Breast epithelium (tissue), 4 donors: Measurements from ENCODE around the gene HVCN1. TPM values are rescaled to one million over a fixed set of nuclear protein-coding genes. Genes with fewer than 3 reads are reported as not detected.
"Not testable (repeated sequence)": the region's sequence is repeated elsewhere in the genome, so short reads cannot be mapped to it uniquely, and the experiment has no call there.

Experiments used
- DNase-seq, 2 donors: peaks; one replicate each; pipeline ENCODE4 v3.0.0-alpha.2; 2019; ENCODE audit warnings: low spot score in 2 of 2
- H3K27ac ChIP-seq, 2 donors: fragments of 200-600 bp; sonication (generic) in 1 of 2; one replicate each; pipeline ENCODE4 v1.5.1; 2016 to 2019; ENCODE audit warnings: mild to moderate bottlenecking in 1 of 2
- H3K27me3 ChIP-seq, 2 donors: fragments of 200-600 bp; sonication (generic) in 1 of 2; one replicate each; pipeline versions ENCODE4 v1.5.1 to v1.6.0; 2017 to 2019; ENCODE audit warnings: control low read depth in 1 of 2, mild to moderate bottlenecking in 1 of 2
- H3K36me3 ChIP-seq: fragments of 200-600 bp; one replicate; pipeline ENCODE4 v1.5.1; 2019
- H3K4me1 ChIP-seq, 2 donors: fragments of 200-600 bp; sonication (generic); one replicate each; pipeline ENCODE4 v1.5.1; 2016 to 2019; ENCODE audit warnings: control low read depth in 1 of 2
- H3K4me3 ChIP-seq, 3 donors: fragments of 200-600 bp; sonication (generic); 1 replicate in 2 of 3; 2 replicates in 1 of 3; pipeline ENCODE4 v1.5.1; 2016 to 2019; ENCODE audit warnings: mild to moderate bottlenecking in 3 of 3, moderate library complexity in 2 of 3
- H3K9me3 ChIP-seq, 2 donors: fragments of 200-600 bp; sonication (generic) in 1 of 2; one replicate each; pipeline ENCODE4 v1.5.1; 2016 to 2019; ENCODE audit warnings: control low read depth in 1 of 2
- CTCF ChIP-seq, 3 donors: fragments of 450-650 bp; IDR thresholded peaks; one replicate each; pipeline ENCODE4 v1.5.1; 2016 to 2017; ENCODE audit warnings: antibody characterized with exemption in 3 of 3, mild to moderate bottlenecking in 3 of 3, moderate library complexity in 3 of 3
- POLR2A ChIP-seq: fragments of 450-650 bp; IDR thresholded peaks from one replicate; pipeline ENCODE4 v1.6.1; 2016; ENCODE audit warnings: antibody characterized with exemption, mild to moderate bottlenecking, moderate library complexity
- POLR2AphosphoS5 ChIP-seq, 3 donors: sonication (generic); formaldehyde crosslinking; IDR thresholded peaks; one replicate each; pipeline ENCODE4 v1.6.1; 2017; ENCODE audit warnings: antibody characterized with exemption in 3 of 3
- intact Hi-C: fragments of 100-400 bp; cut with DNase I; formaldehyde crosslinking; loops from one replicate; pipeline ENCODE4 v1.15.1; 2023; ENCODE audit warnings: low total_unique reads
- total RNA-seq, 3 donors: library from RNA; depleted of rRNA; stranded (reverse); fragments of >200 nt; gene quantifications; one replicate each; pipeline ENCODE4 v1.1.0, GENCODE V29; 2016

The HVCN1 gene
- 10 to 100 TPM in 1 of 3 donors, 1 to 10 TPM in 2; 2.6 to 16.6 (median 7.6) TPM for total RNA-seq

GRCh38 chr12:110688446-110689280, at the start of gene HVCN1:
Gene HVCN1 (minus strand): TSS chr12:110689115. CDS start chr12:110683245, 5,870 bp downstream.
- Histone ChIP-seq H3K9me3 (no peaks in the 10 kb centered on the region), H3K4me3 (peak within 1 kb of the TSS; percentile 60 to 95 (median 64)), H3K27me3 (no peaks in the 10 kb centered on the region), H3K27ac (peak within 1 kb of the TSS; percentile 56 to 82), H3K4me1 (peaks cover 4 to 5% of the 10 kb centered on the region in 2 donors), H3K36me3 (no peaks in the 10 kb centered on the region)
- TF ChIP-seq POLR2AphosphoS5 (IDR thresholded peaks at IDR 0.05) (no peak), CTCF (IDR thresholded peaks at IDR 0.05) (no peak), POLR2A (no peak)
- no peak for DNase-seq
- intact Hi-C loops = no loop called here

DNA sequence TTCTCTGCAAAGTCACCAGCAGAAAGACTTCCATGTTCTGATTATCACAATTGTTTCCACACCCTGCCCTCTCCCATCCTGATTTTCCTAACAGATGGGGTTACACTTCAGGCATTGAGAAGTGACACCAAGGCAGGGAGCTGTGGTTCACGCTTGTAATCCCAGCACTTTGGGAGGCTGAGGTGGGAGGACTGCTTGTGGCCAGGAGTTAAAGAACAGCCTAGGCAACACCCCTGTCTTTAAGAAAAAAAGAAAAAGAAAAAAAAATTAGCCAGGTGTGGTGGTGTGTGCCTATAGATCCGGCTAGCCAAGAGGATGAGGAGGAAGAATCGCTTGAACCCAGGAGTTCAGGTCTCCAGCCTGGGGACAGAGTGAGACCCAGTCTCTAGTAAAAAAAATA, 48.6 kb upstream of the HVCN1 start:
- no peak for TF ChIP-seq POLR2AphosphoS5 (IDR thresholded peaks at IDR 0.05)
- TF ChIP-seq CTCF (IDR thresholded peaks at IDR 0.05) = no peak
- TF ChIP-seq POLR2A = no peak
- intact Hi-C loops = no loop called here
- H3K4me1 ChIP-seq = peaks cover 7 to 22% of the 10 kb centered on the region in 2 donors
- H3K9me3 ChIP-seq = no peaks in the 10 kb centered on the region
- no peak overlapping the region for H3K4me3 ChIP-seq
- H3K27me3 ChIP-seq = no peaks in the 10 kb centered on the region
- H3K36me3 ChIP-seq = no peaks in the 10 kb centered on the region
- DNase-seq = no peak
- no peak overlapping the region for H3K27ac ChIP-seq

DNA sequence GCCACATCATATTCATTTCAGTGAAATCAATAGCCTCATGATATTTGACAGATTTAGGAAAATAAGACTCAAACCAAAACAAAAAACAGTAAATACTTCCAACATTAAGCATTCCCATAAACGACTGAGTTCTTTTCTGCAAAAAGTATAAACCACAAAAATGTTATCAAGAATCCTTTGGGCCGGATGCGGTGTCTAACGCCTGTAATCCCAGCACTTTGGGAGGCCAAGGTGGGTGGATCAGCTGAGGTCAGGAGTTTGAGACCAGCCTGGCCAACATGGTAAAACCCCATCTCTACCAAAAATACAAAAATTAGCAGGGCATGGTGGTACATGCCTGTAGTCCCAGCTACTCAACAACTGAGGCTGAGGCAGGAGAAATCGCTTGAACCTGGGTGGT, 48.1 kb upstream of the HVCN1 start:
- DNase-seq, H3K27ac ChIP-seq, H3K4me3 ChIP-seq, H3K9me3 ChIP-seq, H3K36me3 ChIP-seq, H3K27me3 ChIP-seq, intact Hi-C loops: not testable (repeated sequence)
- peaks cover 7 to 22% of the 10 kb centered on the region in 2 donors for H3K4me1 ChIP-seq

- no peak for TF ChIP-seq POLR2A
- no peak for TF ChIP-seq CTCF (IDR thresholded peaks at IDR 0.05)
- TF ChIP-seq POLR2AphosphoS5 (IDR thresholded peaks at IDR 0.05) = no peak
- Histone ChIP-seq H3K27me3 (no peaks in the 10 kb centered on the region), H3K4me1 (peaks cover 7 to 21% of the 10 kb centered on the region in 2 donors), H3K27ac (no peak overlapping the region), H3K9me3 (no peaks in the 10 kb centered on the region), H3K36me3 (no peaks in the 10 kb centered on the region), H3K4me3 (no peak overlapping the region)
- intact Hi-C loops = no loop called here
- no peak for DNase-seq
Measured at GRCh38 chr12:110733900-110734299, 45.0 kb upstream of the HVCN1 start.

DNA sequence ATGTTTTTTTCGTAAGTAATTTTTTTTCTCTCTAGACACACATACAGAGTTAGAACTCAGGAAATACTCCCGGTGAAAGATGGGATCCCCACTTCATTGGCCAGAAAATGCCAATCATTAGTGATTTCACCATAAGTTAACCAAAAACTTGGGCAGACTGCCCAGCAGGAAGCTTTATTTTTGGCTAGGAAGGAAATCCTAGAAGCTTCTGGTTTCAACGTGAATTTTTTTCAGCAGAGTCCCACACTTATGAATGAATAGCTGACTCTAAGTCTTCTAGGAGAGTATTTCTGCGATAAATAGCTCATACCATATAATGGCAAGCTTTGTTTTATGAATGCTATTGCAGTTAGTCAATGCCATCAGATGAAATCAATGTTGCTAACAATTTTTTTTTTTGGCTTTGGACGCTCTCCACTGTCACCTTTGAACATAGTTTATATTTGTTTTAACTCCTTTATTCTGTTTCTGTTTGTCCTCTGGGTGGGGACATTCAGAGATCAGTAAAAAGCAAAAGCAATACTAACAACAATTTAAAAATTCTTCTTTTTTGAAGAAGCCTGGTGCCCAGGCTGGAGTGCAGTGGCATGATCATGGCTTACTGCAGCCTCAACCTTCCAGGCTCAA, 44.3 kb upstream of the HVCN1 start:
- H3K27ac ChIP-seq = no peak overlapping the region
- DNase-seq = no peak
- H3K36me3 ChIP-seq = no peaks in the 10 kb centered on the region
- H3K4me3 ChIP-seq = no peak overlapping the region
- intact Hi-C loops = no loop called here
- TF ChIP-seq POLR2AphosphoS5 (IDR thresholded peaks at IDR 0.05) (no peak), CTCF (IDR thresholded peaks at IDR 0.05) (no peak), POLR2A (no peak)
- no peaks in the 10 kb centered on the region for H3K9me3 ChIP-seq
- H3K27me3 ChIP-seq = no peaks in the 10 kb centered on the region
- H3K4me1 ChIP-seq = peaks cover 7 to 15% of the 10 kb centered on the region in 2 donors
